Activated CD8-positive, alpha-beta memory T cell treated with anti-CD3 and anti-CD28 coated beads for 24 hours (primary cell): ENCODE results near the gene IFITM10.

Experiments used
- DNase-seq: peaks from one replicate; pipeline ENCODE4 v3.0.0-alpha.2; 2020

The IFITM10 gene

GRCh38 chr11:1762537-1763302, 12.3 kb upstream of the IFITM10 start:
- DNase-seq = no peak

DNA sequence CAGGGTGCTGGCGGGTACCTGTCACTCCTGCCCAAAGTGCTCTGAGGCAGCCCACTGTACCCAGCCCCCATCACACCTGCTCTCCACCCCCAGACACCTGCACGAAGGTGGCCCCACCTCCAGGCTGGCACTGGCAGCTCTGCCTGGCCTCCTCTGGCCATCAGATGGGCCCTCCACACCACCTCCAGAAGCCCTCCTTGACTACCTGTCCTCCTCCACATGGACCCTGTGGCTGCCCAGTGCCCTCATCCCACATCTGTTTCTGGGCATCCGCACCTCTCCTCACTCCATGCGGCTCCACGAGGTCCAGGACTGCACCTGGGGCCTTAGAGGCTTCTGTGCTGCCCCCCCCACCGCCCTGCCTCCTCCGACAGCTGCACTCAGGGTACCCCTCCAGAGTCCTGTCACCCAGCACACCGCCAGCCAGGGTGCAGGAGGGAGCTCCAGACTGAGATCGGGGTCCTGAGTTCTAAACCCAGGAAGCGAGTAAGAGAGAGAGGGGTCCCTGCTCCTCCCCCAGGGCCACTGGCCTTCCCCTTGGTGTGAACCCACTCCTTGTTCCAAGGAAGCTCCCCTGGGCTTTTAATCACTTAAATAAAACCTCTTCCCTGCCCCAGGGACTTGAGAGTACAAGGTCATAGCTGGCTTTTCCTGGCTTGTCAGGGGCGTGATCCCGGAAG, 11.6 kb upstream of the IFITM10 start:
- no peak for DNase-seq

- DNase-seq = no peak
Observed at GRCh38 chr11:1761110-1761856, 10.9 kb upstream of the IFITM10 start.

DNA sequence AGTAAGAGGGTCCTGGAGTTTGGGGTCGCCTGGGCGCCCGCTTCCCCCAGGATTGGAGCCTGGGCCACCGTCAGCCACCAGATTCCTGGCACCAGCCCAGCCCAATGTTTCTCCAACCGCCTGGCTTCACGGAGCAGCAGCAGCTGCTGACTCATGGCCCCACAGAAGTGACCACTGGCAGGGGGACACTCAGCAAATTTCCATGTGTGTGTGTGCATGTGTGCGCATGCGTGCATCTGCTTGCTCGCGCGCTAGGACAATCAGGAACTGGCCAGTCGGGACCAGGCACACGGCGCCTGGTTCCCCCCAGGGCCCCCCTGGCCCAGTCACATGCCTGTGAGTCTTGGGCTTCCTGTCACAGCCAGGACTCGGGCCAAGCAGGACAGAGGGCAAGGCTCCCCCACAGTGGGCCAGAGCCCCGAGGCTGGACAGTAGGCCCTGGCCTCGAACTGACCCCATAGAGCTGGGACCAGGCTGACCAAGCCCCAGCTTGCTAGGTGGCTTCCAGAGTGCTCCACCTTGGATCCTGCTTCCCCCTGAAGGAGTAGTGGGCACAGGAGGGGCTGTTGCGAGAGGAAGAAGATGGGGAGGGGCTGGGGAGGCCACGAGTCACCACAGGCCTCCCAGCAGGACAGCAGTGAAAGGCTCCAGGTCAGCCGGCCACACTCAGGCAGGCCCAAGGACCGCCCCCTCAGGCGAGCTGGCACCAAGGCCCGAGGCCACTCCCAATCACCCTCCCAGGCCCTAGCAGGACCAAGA, 10.1 kb upstream of the IFITM10 start:
- DNase-seq = no peak

DNA sequence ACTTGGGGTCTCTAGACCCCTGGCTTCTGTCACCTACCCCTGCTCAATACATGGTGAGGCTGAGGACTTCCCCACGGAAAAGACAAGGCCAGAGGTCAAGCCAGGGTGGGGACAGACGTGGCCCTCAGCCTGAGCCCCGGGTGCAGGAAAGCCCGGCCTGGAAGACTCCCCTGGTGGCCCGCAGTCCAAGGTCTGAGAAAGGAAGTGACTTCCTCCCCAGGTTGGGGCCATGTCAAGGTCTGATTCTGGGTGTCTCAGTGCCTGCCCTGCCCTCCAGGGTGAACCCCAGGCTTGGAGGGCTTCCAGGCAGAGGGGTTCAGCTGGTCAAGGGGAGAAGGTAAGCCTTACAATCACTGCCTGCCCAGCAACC, 9.4 kb upstream of the IFITM10 start:
- DNase-seq = no peak

DNA sequence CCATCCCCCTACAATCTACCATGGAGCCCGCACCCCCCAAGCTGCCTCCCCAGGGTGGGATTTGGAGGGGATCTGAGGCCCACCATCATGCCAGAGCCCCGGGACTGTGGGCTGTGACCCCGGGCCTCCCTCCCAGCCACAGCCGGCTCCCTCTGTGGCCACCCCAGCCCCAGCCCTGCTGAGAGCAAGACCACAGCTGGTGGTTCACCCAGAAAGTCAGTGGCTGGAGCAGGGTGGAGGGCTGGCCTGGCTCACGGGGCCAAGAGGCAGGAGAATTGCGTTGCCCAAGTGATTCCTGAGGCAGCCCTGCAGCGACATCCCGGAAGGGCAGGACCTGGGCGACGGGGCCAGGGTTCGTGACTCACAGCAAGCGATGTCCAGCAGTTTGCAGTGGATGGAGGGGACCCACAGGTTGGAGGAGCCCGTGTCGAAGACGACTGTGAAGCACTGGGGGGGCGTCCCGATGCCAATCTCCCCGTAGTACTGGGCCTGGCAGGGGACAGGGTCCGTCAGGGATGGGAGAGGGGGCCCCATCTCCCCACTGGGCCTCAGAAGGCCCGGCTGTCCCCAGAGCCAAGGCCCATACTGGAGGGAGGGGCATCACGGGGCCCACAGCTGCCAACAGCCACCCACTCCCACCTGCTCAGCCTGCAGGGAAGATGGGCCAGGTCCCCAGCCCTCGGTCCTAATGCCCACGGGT, 8.9 kb upstream of the IFITM10 start:
- no peak for DNase-seq

DNA sequence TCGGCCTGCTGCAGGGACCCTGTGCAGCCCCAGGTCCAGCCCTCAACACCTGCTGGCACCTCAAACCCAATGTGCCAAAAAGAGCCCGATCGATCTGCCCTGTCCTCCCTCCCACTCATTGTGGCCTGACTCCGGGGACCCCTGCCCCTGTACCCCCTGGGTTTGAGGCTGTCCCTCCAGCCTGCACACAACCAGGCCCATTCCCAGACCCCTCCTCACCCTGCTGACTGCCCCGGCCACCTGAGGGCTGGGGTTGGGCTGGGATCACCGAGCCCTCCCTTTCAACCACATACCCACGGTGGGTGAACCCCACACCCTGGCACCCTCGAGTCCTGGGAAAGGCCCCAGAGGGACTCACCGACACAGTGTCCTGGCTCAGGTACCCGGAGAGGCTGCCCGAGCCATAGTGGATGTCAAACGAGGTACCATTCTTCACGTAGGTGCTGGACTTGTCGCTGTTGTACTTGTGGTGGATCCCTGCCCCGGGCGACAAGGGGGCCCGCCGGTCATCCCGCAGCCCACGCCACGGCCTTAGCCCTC, 8.3 kb upstream of the IFITM10 start:
- no peak for DNase-seq

DNA sequence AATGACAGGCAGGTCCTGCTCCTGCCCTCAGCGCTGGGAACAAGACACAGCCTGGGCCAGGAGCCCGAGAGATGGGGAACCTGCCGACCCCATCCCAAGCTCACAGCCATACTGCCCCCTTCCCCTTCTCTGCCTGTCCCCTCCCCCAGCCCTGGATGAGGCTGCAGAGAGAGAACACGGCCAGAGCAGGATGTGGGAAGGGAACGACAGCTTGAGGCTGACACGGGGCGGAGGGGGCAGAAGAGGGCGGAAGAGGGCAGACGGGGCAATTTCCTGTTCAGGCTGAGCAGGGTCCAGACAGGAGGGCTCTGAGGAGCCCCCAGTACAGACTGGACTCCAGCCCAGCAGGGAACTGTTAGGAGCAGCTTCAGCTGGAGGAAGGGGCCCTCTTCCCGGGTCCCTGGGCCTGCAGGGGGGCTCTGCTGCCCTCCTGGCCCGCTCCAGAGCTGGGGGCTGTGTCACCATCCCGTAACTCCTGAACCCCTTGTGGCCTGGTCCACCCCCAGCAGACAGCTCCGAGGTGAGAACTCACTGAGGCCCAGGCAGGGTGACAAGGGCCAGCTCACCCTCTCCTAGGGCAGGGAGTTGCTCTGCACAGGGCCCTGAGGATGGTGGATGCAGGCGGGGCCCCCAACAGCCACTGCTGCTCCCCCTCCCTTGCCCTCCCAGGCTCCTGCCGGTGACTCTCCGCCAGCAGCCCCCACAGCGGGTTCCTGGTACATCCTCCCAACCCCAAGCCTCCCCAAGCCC, 7.6 kb upstream of the IFITM10 start:
- DNase-seq = peak; percentile 82

- DNase-seq = peak; percentile 72
Observed at GRCh38 chr11:1756791-1757771, 6.7 kb upstream of the IFITM10 start.

DNA sequence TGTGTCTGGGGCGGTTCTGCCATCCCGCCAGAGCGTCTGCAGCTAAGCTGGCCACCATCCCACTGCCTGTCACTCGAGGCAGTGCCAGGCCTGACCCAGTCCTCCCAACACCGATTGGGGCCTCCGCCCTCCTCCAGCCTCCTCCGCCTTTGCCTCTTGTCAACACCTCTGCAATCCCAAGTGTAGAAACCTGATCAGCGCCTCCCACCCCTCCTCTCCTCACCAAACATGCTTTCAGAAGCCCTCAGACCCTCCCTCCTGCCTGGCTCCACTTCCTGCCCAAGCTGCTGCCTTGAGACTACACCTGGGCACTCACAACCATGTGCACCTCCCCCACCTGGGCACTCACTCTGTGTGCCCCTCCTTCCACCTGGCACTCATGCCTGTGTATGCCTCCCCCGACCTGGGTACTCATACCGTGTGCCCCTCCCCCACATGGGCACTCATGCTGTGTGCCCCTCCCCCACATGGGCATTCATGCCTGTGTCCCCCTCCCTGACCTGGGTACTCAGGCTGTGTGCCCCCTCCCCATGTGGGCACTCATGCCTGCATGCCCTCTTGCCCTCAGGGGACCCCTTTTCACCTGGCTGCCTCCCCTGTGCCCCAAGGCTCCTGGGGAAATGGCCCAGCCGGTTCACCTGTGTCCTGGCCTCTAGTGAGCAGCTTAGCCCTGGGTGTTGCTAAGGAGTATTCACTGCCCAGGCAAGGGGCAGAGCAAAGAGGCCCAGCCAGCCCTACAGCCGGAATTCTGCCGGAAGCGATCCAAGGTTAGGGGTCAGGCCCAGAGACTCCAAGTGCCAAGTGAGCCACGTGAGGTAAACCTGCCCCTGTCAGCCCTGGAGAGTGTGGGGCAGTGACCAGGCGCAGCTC, 5.5 kb upstream of the IFITM10 start:
- no peak for DNase-seq

DNA sequence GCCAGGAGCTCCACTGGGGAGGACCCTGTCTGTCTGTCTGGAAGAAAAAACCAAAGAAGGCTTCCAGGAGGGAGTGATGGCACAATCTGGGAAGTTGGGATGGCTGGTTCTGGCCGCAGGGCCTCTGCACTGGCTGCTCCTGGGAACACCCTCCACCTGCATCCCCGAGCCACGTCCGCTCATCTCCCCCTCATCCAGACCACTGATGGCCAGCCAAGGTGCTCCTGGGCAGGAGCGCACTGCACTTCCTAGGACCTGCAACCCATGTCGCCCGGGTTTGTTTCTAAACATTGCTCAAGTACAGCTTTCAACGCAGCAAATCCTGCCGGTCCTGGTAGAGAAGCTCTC, 4.9 kb upstream of the IFITM10 start:
- DNase-seq = no peak

- no peak for DNase-seq
Observed at GRCh38 chr11:1754376-1755150, 4.2 kb upstream of the IFITM10 start.

- no peak for DNase-seq
Observed at GRCh38 chr11:1753929-1754305, 3.5 kb upstream of the IFITM10 start.

GRCh38 chr11:1753229-1753928, 3.0 kb upstream of the IFITM10 start:
- DNase-seq = no peak

- DNase-seq = no peak
Observed at GRCh38 chr11:1752907-1753228, 2.5 kb upstream of the IFITM10 start.

DNA sequence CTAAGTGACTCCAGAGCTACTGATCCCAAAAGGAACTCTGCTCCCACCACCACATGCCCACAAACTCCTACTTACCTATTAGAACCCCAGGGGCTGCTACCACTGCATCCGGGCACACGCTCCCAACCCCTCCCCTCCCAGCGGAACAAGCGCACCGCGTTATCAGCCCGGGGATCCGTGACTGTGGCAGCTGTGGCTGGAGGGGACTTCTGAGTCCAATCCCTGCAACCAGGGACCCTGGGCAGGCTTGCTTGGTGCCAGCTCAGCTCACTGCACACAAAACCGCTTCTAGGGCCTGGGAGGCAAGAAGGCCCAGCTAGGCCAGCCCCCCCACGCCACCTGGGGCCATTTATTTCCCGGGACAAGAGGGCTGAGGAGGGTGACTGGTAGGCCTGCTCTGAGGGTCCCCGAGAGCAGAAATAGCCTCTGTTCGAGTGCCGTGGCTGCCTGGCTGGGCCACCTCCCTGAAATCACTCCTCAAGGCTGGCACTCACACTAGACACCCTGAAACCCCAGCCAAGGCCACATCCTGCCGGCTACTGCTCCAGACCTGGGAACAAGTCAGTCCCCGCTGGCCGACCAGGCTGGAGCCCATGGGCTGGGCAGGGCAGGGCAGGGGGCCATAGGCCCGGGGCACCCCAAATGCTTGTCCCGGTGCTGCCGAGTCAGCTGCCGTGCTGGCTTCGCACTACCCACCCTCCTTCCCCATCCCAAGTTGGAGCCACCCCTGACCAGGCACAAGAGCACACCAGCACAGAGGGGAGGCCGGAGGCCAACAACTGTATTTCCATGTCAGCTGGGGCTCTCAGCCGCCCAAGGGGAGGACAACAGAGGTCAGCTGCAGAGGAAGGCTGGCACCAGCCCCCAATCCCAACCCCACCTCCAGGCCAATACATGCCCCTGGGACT, 1.9 kb upstream of the IFITM10 start:
- no peak for DNase-seq

GRCh38 chr11:1751531-1751921, 1.1 kb upstream of the IFITM10 start:
- no peak for DNase-seq
